NCI-H2081 (cell line): Measurements from ENCODE around the gene MROH2B.

Experiments used
- DNase-seq, 2 experiments: peaks; one replicate each; lab custom pipeline; 2025; lab: John Stamatoyannopoulos, UW

The MROH2B gene

DNA sequence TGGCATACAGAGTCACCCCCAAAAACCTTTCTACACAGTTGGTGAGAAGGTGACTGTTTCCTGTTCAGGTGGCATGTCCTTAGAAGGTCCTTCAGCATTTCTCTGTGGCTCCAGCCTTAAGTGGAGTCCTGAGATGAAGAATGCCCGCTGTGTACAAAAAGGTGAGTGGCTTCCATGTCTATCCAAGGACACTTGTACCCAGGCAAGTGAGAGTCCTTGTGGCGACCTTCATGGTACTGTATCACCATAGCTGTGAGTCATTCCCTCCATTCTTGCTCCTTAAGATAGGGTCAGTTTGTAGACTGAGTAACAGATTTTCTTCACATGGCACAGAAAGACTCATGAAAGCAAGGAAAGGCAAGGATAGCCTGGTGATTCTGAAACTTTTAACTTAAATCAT, 98.7 kb downstream of the MROH2B start:
- DNase-seq = no peak

DNA sequence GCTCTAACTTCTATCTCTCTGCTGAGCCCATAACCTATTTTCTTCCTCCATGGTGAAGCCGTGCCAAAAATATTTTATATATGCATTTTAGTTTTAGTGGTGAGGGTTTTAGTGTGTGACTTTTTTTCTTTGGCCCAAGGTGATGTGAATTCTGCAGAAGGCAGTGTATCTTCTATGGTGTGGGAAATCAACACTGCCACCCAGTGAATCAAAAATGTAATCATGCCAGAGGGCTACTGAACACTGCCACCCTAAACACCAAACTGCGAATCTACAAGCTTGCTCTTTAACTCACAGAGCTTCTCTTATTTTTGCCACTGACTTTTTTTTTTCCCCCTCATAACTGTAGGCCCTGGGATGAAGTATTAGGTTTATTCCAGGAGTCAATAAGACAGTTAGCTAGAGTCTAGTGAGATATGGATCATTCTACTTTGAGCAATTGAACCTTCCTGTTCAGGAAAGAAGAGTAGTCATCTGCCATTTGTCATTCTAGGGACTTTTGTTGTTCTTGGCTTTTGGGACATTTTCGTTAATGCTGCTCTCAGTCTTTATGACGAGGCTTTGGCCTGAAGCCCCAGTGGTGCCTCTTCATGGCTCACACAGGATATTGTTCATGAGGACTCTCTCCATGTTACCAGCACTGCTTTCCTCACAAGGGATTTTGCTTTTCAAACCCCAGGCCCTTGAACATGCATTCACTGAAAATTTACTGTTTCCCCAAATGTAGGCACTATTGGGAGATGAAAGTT, 108.8 kb downstream of the MROH2B start:
- no peak for DNase-seq

DNA sequence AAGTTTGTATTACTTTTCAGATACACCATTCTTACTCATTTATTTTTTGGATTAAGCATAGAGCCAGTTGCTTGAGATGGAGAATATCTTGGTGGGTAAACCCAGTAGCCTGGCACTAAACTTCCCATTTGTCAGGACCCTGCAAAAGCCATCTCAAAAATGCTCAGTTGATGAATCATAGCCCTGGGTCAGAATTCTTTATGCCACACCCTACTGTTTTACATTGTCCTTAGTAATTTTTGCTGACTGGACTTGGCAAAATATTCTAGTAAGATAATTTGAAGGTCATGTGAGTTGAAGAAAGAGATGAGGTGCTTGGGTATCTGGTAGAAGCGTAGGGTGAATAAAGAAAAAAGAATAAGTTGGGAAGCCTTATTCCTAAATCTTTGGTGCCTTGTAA, 111.1 kb downstream of the MROH2B start:
- no peak for DNase-seq

DNA sequence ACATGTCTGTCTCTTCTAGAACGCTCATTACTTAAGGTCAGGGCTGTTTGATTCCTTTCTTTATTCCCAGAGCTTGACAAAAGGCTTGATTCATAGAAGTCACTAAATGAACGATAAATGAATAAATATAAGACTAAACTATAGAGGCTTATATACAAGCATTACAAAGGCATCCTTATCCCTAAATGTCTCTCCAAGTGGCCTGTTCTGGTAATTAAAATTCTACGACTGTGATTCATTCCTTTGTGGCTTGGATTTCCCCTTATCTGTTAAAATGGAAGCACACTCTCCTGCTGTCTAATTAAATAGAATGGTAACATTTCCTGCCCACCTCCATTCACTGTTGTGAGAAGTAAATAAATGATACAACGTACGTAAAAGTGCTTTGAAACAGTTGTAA, 112.3 kb downstream of the MROH2B start:
- no peak for DNase-seq

DNA sequence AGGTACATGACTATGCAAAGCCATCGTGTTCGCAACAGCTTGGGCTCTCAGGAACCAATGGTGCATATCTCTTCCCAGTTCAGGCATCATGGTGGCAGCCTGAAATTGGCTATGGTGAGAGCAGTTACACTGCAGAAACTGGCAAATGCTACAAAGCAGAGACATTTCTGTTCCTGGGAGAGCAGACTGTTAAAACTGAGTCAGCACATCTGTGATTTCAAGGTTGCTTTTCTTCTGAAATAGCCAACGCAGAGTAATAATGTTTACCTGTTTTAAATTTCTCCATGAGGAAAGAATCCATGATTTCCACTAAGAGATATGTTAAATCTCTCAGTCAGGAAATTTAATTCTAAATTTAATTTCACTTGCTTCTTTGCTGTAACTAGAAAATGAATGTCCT, 114.1 kb downstream of the MROH2B start:
- no peak for DNase-seq

DNA sequence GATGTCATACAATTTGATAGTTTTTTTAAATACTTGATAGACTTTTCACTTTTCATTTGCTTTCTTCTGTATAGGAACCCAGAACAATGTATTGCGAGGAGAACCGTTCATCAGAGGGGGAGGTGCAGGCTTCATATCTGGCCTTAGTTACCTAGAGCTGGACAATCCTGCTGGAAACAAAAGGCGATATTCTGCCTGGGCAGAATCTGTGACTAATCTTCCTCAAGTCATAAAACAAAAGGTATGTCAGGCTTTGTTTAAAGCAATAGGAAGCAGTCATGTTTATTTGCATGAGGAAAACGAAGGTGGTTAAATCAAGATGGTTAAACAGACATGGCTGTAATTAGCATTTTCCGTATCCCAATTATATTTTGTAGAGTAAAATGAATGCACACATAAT, 115.8 kb downstream of the MROH2B start:
- DNase-seq = no peak
